H9 (cell line): ENCODE measurements around the gene SURF2. TPM values are rescaled to one million over a fixed set of nuclear protein-coding genes. Genes with fewer than 3 reads are reported as not detected.

Source experiments
- DNase-seq: peaks from one replicate; pipeline ENCODE4 v3.0.0-alpha.2; 2017
- H2AFZ ChIP-seq: one replicate; pipeline ENCODE4 v1.6.1; 2013; ENCODE audit warnings: mild to moderate bottlenecking, low read length, control low read depth, moderate library complexity
- H2AK5ac ChIP-seq: 2 replicates; pipeline ENCODE4 v1.6.1; 2013; ENCODE audit warnings: low read length, control low read depth, mixed read lengths; ENCODE audit not compliant: insufficient read length
- H2BK120ac ChIP-seq: one replicate; pipeline ENCODE4 v1.6.1; 2013; ENCODE audit warnings: low read depth, mild to moderate bottlenecking, low read length, control low read depth, inconsistent platforms; ENCODE audit not compliant: poor library complexity, severe bottlenecking
- H2BK12ac ChIP-seq: 2 replicates; pipeline ENCODE4 v1.6.1; 2013; ENCODE audit warnings: low read length, control low read depth, mixed read lengths, low read depth; ENCODE audit not compliant: insufficient read length
- H2BK15ac ChIP-seq: 2 replicates; pipeline ENCODE4 v1.6.1; 2013; ENCODE audit warnings: low read depth, low read length, control low read depth
- H2BK20ac ChIP-seq: one replicate; pipeline ENCODE4 v1.6.1; 2013; ENCODE audit warnings: low read depth, mild to moderate bottlenecking, low read length, control low read depth, inconsistent platforms; ENCODE audit not compliant: poor library complexity, severe bottlenecking
- H2BK5ac ChIP-seq: 2 replicates; pipeline ENCODE4 v1.6.1; 2013; ENCODE audit warnings: low read length, control low read depth, mixed read lengths; ENCODE audit not compliant: insufficient read length
- H3K14ac ChIP-seq: 2 replicates; pipeline ENCODE4 v1.6.1; 2013; ENCODE audit warnings: low read length, control low read depth; ENCODE audit not compliant: insufficient read depth
- H3K18ac ChIP-seq: 2 replicates; pipeline ENCODE4 v1.6.1; 2013; ENCODE audit warnings: low read depth, mild to moderate bottlenecking, mixed read lengths, low read length, control low read depth; ENCODE audit not compliant: insufficient read length
- H3K23ac ChIP-seq: 2 replicates; pipeline ENCODE4 v1.6.1; 2013; ENCODE audit warnings: low read length, control low read depth, mixed read lengths, low read depth; ENCODE audit not compliant: insufficient read length
- H3K23me2 ChIP-seq: 2 replicates; pipeline ENCODE4 v1.6.1; 2013; ENCODE audit warnings: low read depth, mild to moderate bottlenecking, mixed read lengths, low read length, control low read depth; ENCODE audit not compliant: insufficient read length, poor library complexity, severe bottlenecking
- H3K27ac ChIP-seq: 2 replicates; pipeline ENCODE4 v1.5.1; 2013; ENCODE audit warnings: low read length, control low read depth, mixed read lengths, low read depth; ENCODE audit not compliant: insufficient read length
- H3K27me3 ChIP-seq: 2 replicates; pipeline ENCODE4 v1.6.1; 2013; ENCODE audit warnings: low read length, control low read depth, inconsistent platforms; ENCODE audit not compliant: insufficient read depth
- H3K4ac ChIP-seq: 2 replicates; pipeline ENCODE4 v1.6.1; 2013; ENCODE audit warnings: low read depth, mild to moderate bottlenecking, control low read depth, inconsistent platforms, low read length, moderate library complexity
- H3K4me1 ChIP-seq: 2 replicates; pipeline ENCODE4 v1.6.1; 2013; ENCODE audit warnings: low read length, control low read depth, inconsistent platforms; ENCODE audit not compliant: insufficient read depth
- H3K4me2 ChIP-seq: 2 replicates; pipeline ENCODE4 v1.6.1; 2013; ENCODE audit warnings: low read length, control low read depth, mixed read lengths; ENCODE audit not compliant: insufficient read length, insufficient read depth
- H3K56ac ChIP-seq: 2 replicates; pipeline ENCODE4 v1.6.1; 2013; ENCODE audit warnings: low read depth, mild to moderate bottlenecking, mixed read lengths, low read length, control low read depth; ENCODE audit not compliant: insufficient read length
- H3K79me1 ChIP-seq: 2 replicates; pipeline ENCODE4 v1.6.1; 2013; ENCODE audit warnings: low read depth, mild to moderate bottlenecking, moderate library complexity, low read length, control low read depth, inconsistent platforms; ENCODE audit not compliant: insufficient read depth, poor library complexity, severe bottlenecking
- H3K79me2 ChIP-seq: 2 replicates; pipeline ENCODE4 v1.6.1; 2013; ENCODE audit warnings: low read length, control low read depth, inconsistent platforms; ENCODE audit not compliant: insufficient read depth
- H3K9ac ChIP-seq: 2 replicates; pipeline ENCODE4 v1.6.1; 2013; ENCODE audit warnings: low read length, control low read depth, mixed read lengths; ENCODE audit not compliant: insufficient read length; ENCODE audit errors: extremely low read depth
- H3K9me3 ChIP-seq: one replicate; pipeline ENCODE4 v1.6.1; 2013; ENCODE audit warnings: low read depth, low read length, inconsistent platforms; ENCODE audit not compliant: control insufficient read depth
- H3T11ph ChIP-seq: one replicate; pipeline ENCODE4 v1.6.1; 2013; ENCODE audit warnings: mild to moderate bottlenecking, low read length, control low read depth, inconsistent platforms
- H4K20me1 ChIP-seq: one replicate; pipeline ENCODE4 v1.6.1; 2013; ENCODE audit not compliant: control insufficient read depth, insufficient read length, insufficient read depth
- H4K5ac ChIP-seq: 2 replicates; pipeline ENCODE4 v1.6.1; 2013; ENCODE audit warnings: low read depth, mild to moderate bottlenecking, mixed read lengths, low read length, control low read depth; ENCODE audit not compliant: insufficient read length
- H4K8ac ChIP-seq: replicated peaks from 2 replicates; pipeline ENCODE4 v1.6.1; 2013; ENCODE audit warnings: low read length, control low read depth, mixed read lengths, low read depth; ENCODE audit not compliant: insufficient read length
- H4K91ac ChIP-seq: 2 replicates; pipeline ENCODE4 v1.6.1; 2013; ENCODE audit warnings: low read depth, mild to moderate bottlenecking, moderate library complexity, mixed read lengths, low read length, control low read depth; ENCODE audit not compliant: insufficient read length
- H3K27ac Mint-ChIP-seq, 3 experiments: 2 replicates in 2 of 3; 3 replicates in 1 of 3; pipeline ENCODE4 v1.8.0; 2020 to 2021; ENCODE audit warnings: mixed read lengths in 3 of 3, mild to moderate bottlenecking in 1 of 3, moderate library complexity in 1 of 3
- H3K27me3 Mint-ChIP-seq: 2 replicates; pipeline ENCODE4 v1.8.0; 2021; ENCODE audit warnings: low read depth, mild to moderate bottlenecking, moderate library complexity, mixed read lengths
- H3K36me3 Mint-ChIP-seq, 3 experiments: 2 replicates in 2 of 3; 3 replicates in 1 of 3; pipeline ENCODE4 v1.8.0; 2020 to 2021; ENCODE audit warnings: low read depth in 3 of 3, mixed read lengths in 3 of 3; ENCODE audit not compliant: insufficient read depth in 1 of 3
- H3K4me1 Mint-ChIP-seq, 2 experiments: 2 replicates each; pipeline ENCODE4 v1.8.0; 2020; ENCODE audit warnings: mixed read lengths in 2 of 2
- H3K4me3 Mint-ChIP-seq, 2 experiments: 2 replicates in 1 of 2; 3 replicates in 1 of 2; pipeline ENCODE4 v1.8.0; 2020 to 2021; ENCODE audit warnings: mild to moderate bottlenecking in 2 of 2, mixed read lengths in 2 of 2, moderate library complexity in 1 of 2
- H3K9me3 Mint-ChIP-seq, 2 experiments: 2 replicates in 1 of 2; 3 replicates in 1 of 2; pipeline ENCODE4 v1.8.0; 2020; ENCODE audit warnings: mild to moderate bottlenecking in 2 of 2, mixed read lengths in 2 of 2, moderate library complexity in 1 of 2
- WGBS: extraction: QIAGEN DNeasy Blood & Tissue Kit; methylation state at CpG from one replicate; pipeline ENCODE4 v1.1.7; 2013; ENCODE audit warnings: missing lambda C conversion rate, low lambda C conversion rate, mixed read lengths; ENCODE audit not compliant: insufficient read length; ENCODE audit errors: extremely low coverage; 5-methylcytosine and 5-hydroxymethylcytosine counted together
- total RNA-seq: library from RNA; stranded (reverse); gene quantifications from 2 replicates; pipeline ENCODE4 v1.2.1, GENCODE V29; 2021
- TF ChIP-seq, protein P1 (sequence below): fragments of 200-600 bp; sonication (generic); conservative IDR thresholded peaks from 3 replicates; pipeline ENCODE4 v1.8.0; 2021; ENCODE audit warnings: antibody characterized with exemption, mild to moderate bottlenecking

The SURF2 gene
- total RNA-seq, 1 experiment from 2014 or later = 44.4 TPM

DNA sequence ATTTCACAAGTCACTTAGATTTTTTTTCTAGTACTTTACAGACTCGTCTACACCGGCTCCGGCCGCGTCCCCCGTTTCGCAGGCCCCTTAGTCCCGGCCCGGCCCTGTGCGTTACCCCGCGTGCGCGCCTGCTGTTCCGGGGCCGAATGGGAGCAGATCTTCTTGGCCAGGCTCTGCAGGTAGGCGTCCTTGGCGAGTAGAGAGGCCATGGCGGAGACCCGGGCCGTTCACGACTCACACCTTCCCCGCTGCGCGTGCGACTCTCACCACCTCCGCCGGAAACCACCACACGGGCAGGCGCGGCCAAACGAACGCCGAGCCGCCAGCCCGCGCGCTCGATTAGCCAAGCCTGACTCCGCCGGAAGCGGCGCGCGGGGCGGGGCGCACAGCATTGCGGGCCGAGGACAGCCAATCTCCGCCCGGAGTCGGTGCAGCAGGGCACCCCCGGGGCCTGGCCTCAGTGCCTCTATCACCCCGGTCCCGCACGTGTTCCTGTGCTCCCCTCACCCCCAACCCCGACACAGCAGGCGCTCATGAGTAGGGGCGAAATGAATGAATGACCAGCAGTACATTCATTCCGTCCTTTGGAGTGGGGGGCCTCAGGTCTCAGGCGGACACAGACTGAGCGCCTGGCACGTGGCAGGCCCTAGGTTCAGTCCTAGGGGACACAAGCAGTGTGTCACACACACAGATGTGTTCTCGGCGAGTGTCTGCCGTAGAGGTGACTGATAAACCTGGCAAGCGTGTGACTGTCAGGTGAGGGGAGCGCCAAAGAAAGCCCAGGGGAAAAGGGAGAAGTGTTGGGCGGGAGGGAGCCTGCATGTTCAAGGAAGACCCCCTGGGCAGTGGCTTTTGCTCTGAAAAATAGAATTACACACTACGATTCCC lies 20.2 kb upstream of the SURF2 start, which contains the start of gene SURF6:
Gene SURF6, minus strand, starts transcription at position 265 of the 888 bp plus-strand sequence. Its CDS starts 56 bp downstream, at position 209.
- H4K91ac ChIP-seq = no peak within 1 kb of the TSS
- no peak within 1 kb of the TSS for H2BK5ac ChIP-seq
- Mint-ChIP-seq H3K27ac (peak within 1 kb of the TSS; percentile 92 to 98 (median 97)), H3K4me3 (peak within 1 kb of the TSS; percentile 98), H3K27me3 (no peaks in the 10 kb centered on the region; the same call in 1 of the 2 replicates), H3K36me3 (peaks cover 48 to 79% (median 69%) of the 10 kb centered on the region in 3 experiments), H3K4me1 (peaks cover 15 to 22% of the 10 kb centered on the region in 2 experiments), H3K9me3 (peaks cover 0 to 3% of the 10 kb centered on the region in 2 experiments; a peak in 1 of 5 replicates)
- TF ChIP-seq, protein P1, sequence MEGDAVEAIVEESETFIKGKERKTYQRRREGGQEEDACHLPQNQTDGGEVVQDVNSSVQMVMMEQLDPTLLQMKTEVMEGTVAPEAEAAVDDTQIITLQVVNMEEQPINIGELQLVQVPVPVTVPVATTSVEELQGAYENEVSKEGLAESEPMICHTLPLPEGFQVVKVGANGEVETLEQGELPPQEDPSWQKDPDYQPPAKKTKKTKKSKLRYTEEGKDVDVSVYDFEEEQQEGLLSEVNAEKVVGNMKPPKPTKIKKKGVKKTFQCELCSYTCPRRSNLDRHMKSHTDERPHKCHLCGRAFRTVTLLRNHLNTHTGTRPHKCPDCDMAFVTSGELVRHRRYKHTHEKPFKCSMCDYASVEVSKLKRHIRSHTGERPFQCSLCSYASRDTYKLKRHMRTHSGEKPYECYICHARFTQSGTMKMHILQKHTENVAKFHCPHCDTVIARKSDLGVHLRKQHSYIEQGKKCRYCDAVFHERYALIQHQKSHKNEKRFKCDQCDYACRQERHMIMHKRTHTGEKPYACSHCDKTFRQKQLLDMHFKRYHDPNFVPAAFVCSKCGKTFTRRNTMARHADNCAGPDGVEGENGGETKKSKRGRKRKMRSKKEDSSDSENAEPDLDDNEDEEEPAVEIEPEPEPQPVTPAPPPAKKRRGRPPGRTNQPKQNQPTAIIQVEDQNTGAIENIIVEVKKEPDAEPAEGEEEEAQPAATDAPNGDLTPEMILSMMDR = no peak
- peak; percentile 93 for DNase-seq
- no peak within 1 kb of the TSS for H3K27ac ChIP-seq
- no peak within 1 kb of the TSS for H4K8ac ChIP-seq
- no peaks in the 10 kb centered on the region for H4K20me1 ChIP-seq
- no peaks in the 10 kb centered on the region for H3K4me1 ChIP-seq
- no peak within 1 kb of the TSS for H2BK120ac ChIP-seq
- H4K5ac ChIP-seq = no peak within 1 kb of the TSS
- peak within 1 kb of the TSS; percentile 55 for H3K18ac ChIP-seq
- no peak within 1 kb of the TSS; the same call in 1 of the 2 replicates for H3K4ac ChIP-seq
- H3K23ac ChIP-seq = no peak within 1 kb of the TSS
- peaks cover 3% of the 10 kb centered on the region; the same call in 1 of the 2 replicates for H3K79me2 ChIP-seq
- H3K23me2 ChIP-seq = peaks cover 3% of the 10 kb centered on the region
- no CpG with 5 or more reads among the region's 70 CpGs for WGBS
- peak within 1 kb of the TSS; percentile 83 for H3K14ac ChIP-seq
- H3K9me3 ChIP-seq = no peaks in the 10 kb centered on the region
- peak within 1 kb of the TSS; percentile 43 for H3K9ac ChIP-seq
- no peak within 1 kb of the TSS for H3T11ph ChIP-seq
- H2BK12ac ChIP-seq = no peak within 1 kb of the TSS
- H2BK20ac ChIP-seq = no peak within 1 kb of the TSS
- H3K4me2 ChIP-seq = peak within 1 kb of the TSS; percentile 75
- no peak within 1 kb of the TSS for H2AFZ ChIP-seq
- no peaks in the 10 kb centered on the region for H3K27me3 ChIP-seq
- no peaks in the 10 kb centered on the region for H3K79me1 ChIP-seq
- H2AK5ac ChIP-seq = no peak within 1 kb of the TSS
- H3K56ac ChIP-seq = no peak within 1 kb of the TSS
- H2BK15ac ChIP-seq = no peak within 1 kb of the TSS
